GM12878 (cell line): Measurements from ENCODE around the gene PTPRF. TPM values are rescaled to one million over a fixed set of nuclear protein-coding genes. Genes with fewer than 3 reads are reported as not detected.

ENCODE experiments used
- ATAC-seq: fragments of 200-7000 bp; cut with Tn5 transposase; 3 replicates; pipeline ENCODE4 v1.9.1; 2020; ENCODE audit warnings: mild to moderate bottlenecking, moderate library complexity
- BruUV-seq: library from RNA; stranded (reverse); fragments of 400-500 nt; replicated peaks from 2 replicates; lab custom pipeline; 2021; lab: Mats Ljungman, UMichigan
- CTCF ChIA-PET: fragments of 300-600 bp; sonication (Branson Sonifier 250); formaldehyde crosslinking; extraction: SDS; loops from one replicate; lab custom pipeline; 2021; ENCODE audit warnings: inconsistent platforms; lab: Yijun Ruan, JAX
- POLR2A ChIA-PET: fragments of 350-600 bp; formaldehyde crosslinking; extraction: SDS; loops from one replicate; lab custom pipeline; 2021; ENCODE audit warnings: inconsistent platforms; lab: Charles Lee
- RAD21 ChIA-PET: fragments of 300-600 bp; sonication (Branson Sonifier 250); formaldehyde crosslinking; loops from one replicate; lab custom pipeline; 2023; ENCODE audit warnings: antibody characterized with exemption; ENCODE audit not compliant: unreplicated experiment; lab: Charles Lee
- SMC1A ChIA-PET: fragments of 300-600 bp; sonication (Branson Sonifier 250); formaldehyde crosslinking; loops from one replicate; lab custom pipeline; 2023; ENCODE audit not compliant: unreplicated experiment, uncharacterized antibody; lab: Charles Lee
- DNase-seq: peaks from one replicate; pipeline ENCODE4 v3.0.0-alpha.2; 2011; ENCODE audit warnings: low read depth, low spot score
- FAIRE-seq: peaks from 3 replicates; lab custom pipeline; 2011; peaks lifted over from hg19 to GRCh38; lab: Jason Lieb, UNC
- H2AFZ ChIP-seq: 2 replicates; pipeline ENCODE4 v1.6.0; 2011; ENCODE audit warnings: low read depth, low read length, control low read depth; ENCODE audit not compliant: control insufficient read depth
- H3K27ac ChIP-seq: 2 replicates; pipeline ENCODE4 v1.5.1; 2011; ENCODE audit warnings: control low read depth; ENCODE audit not compliant: control insufficient read depth, insufficient read depth
- H3K27me3 ChIP-seq, 2 experiments: replicated peaks in 1 of 2; 2 replicates each; pipeline versions ENCODE4 v1.6.0 to v1.6.1; 2011; ENCODE audit warnings: low read length in 1 of 2; ENCODE audit not compliant: control insufficient read depth in 2 of 2, insufficient read depth in 2 of 2
- H3K36me3 ChIP-seq, 2 experiments: 2 replicates each; pipeline ENCODE4 v1.5.1; 2011; ENCODE audit warnings: low read length in 1 of 2; ENCODE audit not compliant: control insufficient read depth in 2 of 2, insufficient read depth in 2 of 2
- H3K4me1 ChIP-seq: 2 replicates; pipeline ENCODE4 v1.6.1; 2011; ENCODE audit warnings: mild to moderate bottlenecking, low read length, moderate library complexity, mixed read lengths; ENCODE audit not compliant: control insufficient read depth, insufficient read depth
- H3K4me2 ChIP-seq: 2 replicates; pipeline ENCODE4 v1.6.0; 2011; ENCODE audit warnings: control low read depth; ENCODE audit not compliant: control insufficient read depth, insufficient read depth
- H3K4me3 ChIP-seq: fragments of 200-600 bp; sonication (generic); 2 replicates; pipeline ENCODE4 v1.5.1; 2016
- H3K79me2 ChIP-seq: 2 replicates; pipeline ENCODE4 v1.6.0; 2011; ENCODE audit warnings: low read length; ENCODE audit not compliant: control insufficient read depth, insufficient read depth
- H3K9ac ChIP-seq: 2 replicates; pipeline ENCODE4 v1.8.0; 2011; ENCODE audit warnings: low read length, control low read depth, mixed read lengths; ENCODE audit not compliant: control insufficient read depth, insufficient read depth
- H3K9me3 ChIP-seq: replicated peaks from 3 replicates; pipeline ENCODE4 v1.5.1; 2011; ENCODE audit warnings: mild to moderate bottlenecking, low read length; ENCODE audit not compliant: control insufficient read depth, insufficient read depth
- H4K20me1 ChIP-seq: 2 replicates; pipeline ENCODE4 v1.6.0; 2011; ENCODE audit not compliant: control insufficient read depth, insufficient read depth
- ATF7 ChIP-seq: fragments of 450-650 bp; IDR thresholded peaks from 2 replicates; pipeline ENCODE4 v1.6.1; 2016; ENCODE audit warnings: low read depth, mild to moderate bottlenecking
- BRCA1 ChIP-seq: IDR thresholded peaks from 2 replicates; pipeline ENCODE4 v1.6.1; 2011; ENCODE audit warnings: low read depth, low read length, improper control_type of control experiment
- CHD2 ChIP-seq: IDR thresholded peaks from 2 replicates; pipeline ENCODE4 v1.6.1; 2011; ENCODE audit warnings: low read depth, low read length, improper control_type of control experiment, borderline replicate concordance
- HCFC1 ChIP-seq: fragments of 150-350 bp; IDR thresholded peaks from 2 replicates; pipeline ENCODE4 v1.6.1; 2014; ENCODE audit warnings: low read length
- MTA2 ChIP-seq: fragments of 450-650 bp; IDR thresholded peaks from 2 replicates; pipeline ENCODE4 v1.6.1; 2016; ENCODE audit warnings: low read depth, mild to moderate bottlenecking, moderate library complexity
- NFXL1 ChIP-seq: fragments of 450-650 bp; IDR thresholded peaks from 2 replicates; pipeline ENCODE4 v1.6.1; 2017; ENCODE audit warnings: antibody characterized with exemption, mild to moderate bottlenecking, borderline replicate concordance
- SRF ChIP-seq, 2 experiments: IDR thresholded peaks; 2 replicates each; pipeline ENCODE4 v1.6.1; 2011; ENCODE audit warnings: low read depth in 2 of 2, low read length in 2 of 2, mild to moderate bottlenecking in 1 of 2, moderate library complexity in 1 of 2
- YBX1 ChIP-seq: fragments of 450-650 bp; IDR thresholded peaks from 2 replicates; pipeline ENCODE4 v1.6.1; 2016; ENCODE audit warnings: antibody characterized with exemption
- ZNF274 ChIP-seq: IDR thresholded peaks from one replicate; pipeline ENCODE4 v1.8.0; 2011; ENCODE audit not compliant: insufficient read length, insufficient read depth
- WGBS: methylation state at CpG from one replicate; pipeline ENCODE4 v1.1.6; 2016; ENCODE audit warnings: low lambda C conversion rate; ENCODE audit not compliant: insufficient replicate concordance, insufficient coverage; ENCODE audit errors: missing lambda C conversion rate; 5-methylcytosine and 5-hydroxymethylcytosine counted together
- in situ Hi-C: fragments of 300-500 bp; cut with MboI; formaldehyde crosslinking; loops from 9 replicates; pipeline ENCODE4 v1.14.3; 2018; ENCODE audit warnings: mixed read lengths
- intact Hi-C: fragments of 100-400 bp; cut with micrococcal nuclease; formaldehyde crosslinking; loops from one replicate; pipeline ENCODE4 v1.14.2; 2022; ENCODE audit not compliant: unreplicated experiment
- polyA plus RNA-seq, 11 experiments: library from polyadenylated mRNA; depleted of rRNA in 4 of 11; unstranded in 6 of 11; stranded (reverse) in 5 of 11; fragments of >200 nt; fragmentation: Nextera tagmentation in 4 of 11; fragmentation: Illumina TruSeq in 1 of 11; extraction: Ambion mirVana in 4 of 11; extraction: Trizol in 1 of 11; gene quantifications; 1 replicate in 1 of 11; 2 replicates in 10 of 11; pipeline versions ENCODE4 v1.2.1 to v1.2.3, GENCODE V29; 2011 to 2016; ENCODE audit warnings: inconsistent platforms in 2 of 11, missing spikeins in 2 of 11, low read depth in 1 of 11
- total RNA-seq, 4 experiments: library from RNA; depleted of rRNA in 3 of 4; stranded (reverse); fragments of >200 nt in 3 of 4; fragmentation: Illumina TruSeq in 1 of 4; extraction: Trizol in 1 of 4; gene quantifications; 2 replicates each; pipeline versions ENCODE4 v1.2.1 to v1.2.3, GENCODE V29; 2013 to 2021

The PTPRF gene
- total and polyA plus RNA-seq, 10 of the 15 experiments (the other 5 are each of a cell fraction or from before 2014, with no cell fraction given), result 0.04 to 2.6 (median 0.32) TPM

DNA sequence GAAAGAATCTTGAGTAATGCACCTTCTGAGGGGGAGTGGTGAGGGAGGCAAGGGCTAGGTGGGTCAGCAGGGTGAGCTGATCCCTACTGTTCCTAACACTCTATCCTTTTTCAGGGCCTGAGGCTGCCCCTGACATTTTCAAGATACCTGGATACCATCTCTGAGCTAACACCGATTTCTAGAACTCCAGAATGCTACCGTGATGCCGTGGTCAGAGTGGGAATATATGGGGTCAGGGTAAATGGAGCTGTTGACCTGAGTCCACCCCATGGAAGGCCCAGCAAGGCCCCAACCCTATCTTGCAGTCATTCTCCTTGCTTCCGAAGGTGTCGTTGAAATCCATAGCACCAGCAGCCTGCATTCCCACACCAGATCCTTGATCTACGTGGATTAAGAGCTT, 18.0 kb upstream of the PTPRF start (continued):
- TF ChIP-seq MTA2 (no peak), HCFC1 (no peak), ZNF274 (no peak)
- TF ChIP-seq, all 136 proteins: peak for 0

DNA sequence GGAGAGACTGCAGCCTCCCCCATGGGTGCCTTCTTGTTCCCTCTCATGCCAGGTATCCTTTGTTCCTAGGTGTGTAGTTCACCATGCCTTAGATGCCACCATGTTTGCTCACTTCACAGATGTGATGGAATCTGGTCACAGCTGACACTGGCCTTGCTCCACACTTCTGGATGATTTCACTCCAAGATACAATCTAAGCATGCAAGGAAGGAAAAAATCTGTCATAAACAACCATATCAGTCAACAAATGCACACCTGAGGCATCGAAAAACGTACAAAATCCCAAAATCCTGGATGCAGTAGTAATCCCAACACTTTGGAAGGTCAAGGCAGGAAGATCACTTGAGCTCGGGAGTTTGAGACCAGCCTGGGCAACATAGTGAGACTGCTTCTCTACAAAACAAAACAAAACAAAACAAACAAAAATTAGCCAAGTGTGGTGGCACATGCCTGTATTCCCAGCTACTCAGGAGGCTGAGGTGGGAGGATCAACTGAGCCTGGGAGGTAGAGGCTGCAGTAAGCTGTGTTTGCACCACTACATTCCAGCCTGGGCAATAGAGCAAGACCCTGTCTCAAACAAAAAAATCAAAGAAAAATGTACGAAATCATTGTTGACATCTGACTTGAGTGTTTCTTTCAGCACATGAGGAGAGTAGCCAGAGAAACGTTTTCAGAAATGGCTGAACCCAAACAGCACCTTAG, 17.1 kb upstream of the PTPRF start:
- RAD21 ChIA-PET, result no interaction called here
- no peak overlapping the region for H3K9ac ChIP-seq
- POLR2A ChIA-PET, result no interaction called here
- ATAC-seq, result no peak
- no peak overlapping the region for H3K4me3 ChIP-seq
- no peak overlapping the region for H3K4me2 ChIP-seq
- no peaks in the 10 kb centered on the region for H3K79me2 ChIP-seq
- intact Hi-C loops (no loop called here), in situ Hi-C loops (no loop called here)
- H3K27me3 ChIP-seq, result no peaks in the 10 kb centered on the region
- H3K36me3 ChIP-seq, result no peaks in the 10 kb centered on the region
- H3K4me1 ChIP-seq, result peaks cover 9% of the 10 kb centered on the region
- peaks cover 5% of the 10 kb centered on the region for H3K9me3 ChIP-seq
- WGBS, result 29% methylated on average over 5 of the region's 5 CpGs
- H2AFZ ChIP-seq, result no peak overlapping the region
- CTCF ChIA-PET, result interaction anchor here (0.6 to 1.6 kb wide), 2 partner anchors 16 to 250 kb away, joined by 3 to 5 read pairs; no protein-coding TSS in a partner anchor
- H3K27ac ChIP-seq, result no peak overlapping the region
- FAIRE-seq, result no peak
- no TSS peak for BruUV-seq
- no peak for DNase-seq
- TF ChIP-seq CHD2, result no peak
- no peak for TF ChIP-seq SRF (IDR thresholded peaks at IDR 0.05; ENCODE audit: low read depth in 2 of 2, low read length in 2 of 2)
- no peak for TF ChIP-seq ATF7
- TF ChIP-seq NFXL1, result no peak
- TF ChIP-seq YBX1, result no peak
- TF ChIP-seq BRCA1, result no peak
- H4K20me1 ChIP-seq, result no peaks in the 10 kb centered on the region
- SMC1A ChIA-PET, result interaction anchor here (0.8 kb wide), 1 partner anchor 11 kb away, joined by 4 read pairs; no protein-coding TSS in a partner anchor
